SK-N-MC (cell line): ENCODE data around the gene KIF7.

Source experiments
- EZH2 ChIP-seq: fragments of 200-600 bp; sonication (generic); IDR thresholded peaks from one replicate; pipeline ENCODE4 v1.6.1; 2017; ENCODE audit warnings: antibody characterized with exemption
- POLR2AphosphoS5 ChIP-seq: IDR thresholded peaks from 2 replicates; pipeline ENCODE4 v1.6.1; 2012; ENCODE audit warnings: mild to moderate bottlenecking, low read depth, low read length, borderline replicate concordance

GRCh38 chr15:89627256-89627970 is 27.9 kb downstream of the KIF7 start:
- no peak for TF ChIP-seq EZH2
- TF ChIP-seq POLR2AphosphoS5 = no peak
